ENCODE measurements around the gene GDPD5.

The GDPD5 gene

DNA sequence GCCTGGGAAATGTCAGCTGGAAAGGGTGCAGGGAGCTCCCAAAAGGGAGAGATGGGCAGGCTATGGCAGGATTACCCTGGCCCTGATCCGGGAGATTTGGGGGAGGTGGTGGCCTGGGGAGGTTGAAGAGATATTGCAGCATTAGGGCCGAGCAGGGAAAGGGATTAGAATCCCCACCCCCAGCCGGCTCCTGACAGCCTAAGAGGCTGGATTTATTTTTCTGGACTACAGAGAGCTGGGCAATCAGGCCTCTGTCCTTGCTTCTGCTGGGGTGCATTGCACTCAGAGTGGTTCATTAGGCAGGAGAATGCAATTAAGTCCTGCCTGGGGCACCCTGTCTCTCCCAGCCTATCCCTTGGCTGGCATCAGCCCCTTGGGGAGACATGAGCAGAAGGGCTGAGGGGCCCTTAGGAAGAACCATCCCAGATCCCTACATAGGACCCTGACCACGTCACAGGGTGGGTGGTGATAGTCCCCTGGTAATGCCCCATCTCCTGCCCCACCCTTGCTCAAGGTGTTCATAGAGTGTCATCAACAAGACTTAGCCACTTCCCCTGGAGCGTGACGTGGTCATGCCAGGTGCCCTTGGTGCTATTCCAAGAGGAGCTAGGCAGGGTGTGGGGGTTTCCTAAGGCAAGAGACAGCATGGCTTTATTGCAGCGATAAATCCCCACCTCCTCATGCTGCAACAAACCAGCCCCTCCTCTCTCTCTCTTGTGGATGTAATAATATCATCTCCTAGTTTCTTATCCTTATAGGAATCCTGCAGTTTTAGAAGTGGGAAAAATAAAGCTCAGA is 54.4 kb downstream of the GDPD5 start:
- no peak for DNase-seq (ENCODE audit: low read depth)

DNA sequence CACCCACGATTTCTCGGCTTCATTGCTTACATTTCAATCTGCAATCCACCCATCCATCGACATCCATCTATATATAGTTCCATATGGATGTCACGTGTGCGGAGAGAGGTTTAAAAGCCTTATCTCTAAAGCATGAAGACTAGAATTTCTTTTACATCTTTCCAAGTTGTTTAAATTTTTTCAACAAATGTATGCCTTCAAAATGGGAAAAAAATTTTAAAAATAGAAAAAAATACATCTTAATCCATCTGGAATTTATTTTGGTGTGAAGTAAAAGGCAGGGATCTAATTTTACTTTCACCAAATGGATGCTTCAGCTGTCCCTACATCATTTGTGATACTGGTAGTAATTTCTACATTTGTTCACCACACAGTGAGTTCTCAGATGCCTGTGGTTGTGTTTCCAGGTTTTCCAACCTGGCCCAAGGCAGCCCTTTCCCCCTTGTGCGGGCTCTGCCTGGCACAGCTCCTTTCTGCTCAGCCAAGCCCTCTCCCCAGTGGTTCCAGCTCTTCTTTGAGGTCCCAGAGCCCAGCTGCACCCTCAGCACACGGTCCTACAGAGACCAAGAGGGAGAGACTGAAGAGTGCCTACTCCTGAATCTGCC is 55.2 kb downstream of the GDPD5 start:
- DNase-seq (ENCODE audit: low read depth), result no peak

GRCh38 chr11:75469785-75470405 is 55.8 kb downstream of the GDPD5 start:
- DNase-seq (ENCODE audit: low read depth), result no peak

DNA sequence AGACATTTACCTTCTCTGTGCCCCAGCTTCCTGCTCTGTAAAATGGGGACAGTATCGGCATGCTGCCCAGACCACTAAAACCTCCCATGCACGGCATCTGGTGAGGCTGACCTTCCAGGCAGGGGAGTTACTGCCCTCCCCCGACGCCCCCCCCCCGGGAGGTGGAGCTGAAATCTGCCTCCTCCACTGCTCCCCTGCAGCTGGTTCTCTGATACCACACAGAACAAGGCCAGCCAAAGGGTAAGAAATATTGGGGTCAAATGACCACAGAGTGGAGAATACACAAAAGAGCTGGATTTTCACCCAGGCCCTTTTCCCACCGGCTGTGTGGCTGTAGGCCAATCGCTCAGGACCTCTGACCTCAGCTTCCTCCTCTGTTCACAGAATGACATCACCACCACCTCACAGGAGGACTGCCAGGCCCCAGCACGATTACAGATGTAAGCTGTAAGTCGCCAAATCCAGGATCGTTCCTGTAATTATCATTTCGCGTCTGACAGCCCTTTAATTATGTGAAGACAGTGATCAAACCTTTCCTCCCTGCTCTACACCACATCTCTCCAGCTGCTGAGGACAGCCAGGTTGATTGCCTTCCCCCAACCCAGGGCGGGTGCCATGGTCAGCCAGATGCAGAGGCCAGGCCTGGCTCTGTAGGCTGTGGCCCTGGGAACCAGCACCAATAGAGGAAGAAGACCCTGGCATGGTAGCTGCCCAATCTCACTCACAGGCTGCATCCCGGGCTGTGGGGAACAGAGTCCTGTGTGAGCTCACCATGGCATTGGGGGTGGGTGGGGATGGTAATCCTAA is 57.0 kb downstream of the GDPD5 start:
- DNase-seq (ENCODE audit: low read depth), result no peak

DNA sequence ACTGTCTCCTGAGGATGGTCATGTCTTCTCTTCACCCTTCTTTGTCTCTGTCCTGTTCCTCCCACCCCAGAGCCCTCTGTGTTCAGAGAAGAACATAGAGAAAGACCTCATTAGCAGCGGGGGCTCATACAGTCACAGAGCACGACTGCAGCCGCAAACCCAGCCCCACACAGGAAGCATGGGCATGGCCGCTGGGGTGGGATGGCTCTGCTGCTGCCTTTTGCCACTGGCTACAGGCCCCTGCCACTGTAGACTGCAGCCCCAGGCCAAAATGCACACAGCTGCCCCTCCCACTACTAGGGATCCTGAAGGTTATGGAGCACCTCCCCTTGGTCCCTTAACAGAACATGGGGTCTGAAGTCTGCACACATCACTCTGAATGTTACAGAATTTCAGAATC is 57.9 kb downstream of the GDPD5 start:
- DNase-seq (ENCODE audit: low read depth), result no peak

DNA sequence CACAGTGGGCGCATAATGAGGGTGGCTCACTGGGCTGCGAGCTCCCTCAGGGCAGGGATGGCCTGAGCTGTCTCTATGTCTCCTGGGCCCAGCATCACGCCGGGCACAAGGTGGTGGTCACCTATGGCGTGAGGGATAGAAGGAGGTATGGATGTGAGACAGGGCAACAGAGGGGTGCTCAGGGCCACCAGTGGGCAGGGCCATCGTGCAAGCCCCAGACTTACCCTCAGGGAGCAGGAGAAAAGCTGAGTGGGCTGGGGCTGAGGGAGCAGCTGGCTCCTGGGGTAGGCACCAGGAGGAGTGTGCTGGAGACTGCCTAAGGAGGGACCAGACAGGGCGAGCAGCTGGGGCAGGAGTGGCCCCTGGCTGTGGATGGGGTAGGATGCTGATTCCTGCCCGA is 58.4 kb downstream of the GDPD5 start:
- no peak for DNase-seq (ENCODE audit: low read depth)

- DNase-seq (ENCODE audit: low read depth), result no peak
These were observed 59.8 kb downstream of the GDPD5 start for GRCh38 chr11:75465701-75466531.

DNA sequence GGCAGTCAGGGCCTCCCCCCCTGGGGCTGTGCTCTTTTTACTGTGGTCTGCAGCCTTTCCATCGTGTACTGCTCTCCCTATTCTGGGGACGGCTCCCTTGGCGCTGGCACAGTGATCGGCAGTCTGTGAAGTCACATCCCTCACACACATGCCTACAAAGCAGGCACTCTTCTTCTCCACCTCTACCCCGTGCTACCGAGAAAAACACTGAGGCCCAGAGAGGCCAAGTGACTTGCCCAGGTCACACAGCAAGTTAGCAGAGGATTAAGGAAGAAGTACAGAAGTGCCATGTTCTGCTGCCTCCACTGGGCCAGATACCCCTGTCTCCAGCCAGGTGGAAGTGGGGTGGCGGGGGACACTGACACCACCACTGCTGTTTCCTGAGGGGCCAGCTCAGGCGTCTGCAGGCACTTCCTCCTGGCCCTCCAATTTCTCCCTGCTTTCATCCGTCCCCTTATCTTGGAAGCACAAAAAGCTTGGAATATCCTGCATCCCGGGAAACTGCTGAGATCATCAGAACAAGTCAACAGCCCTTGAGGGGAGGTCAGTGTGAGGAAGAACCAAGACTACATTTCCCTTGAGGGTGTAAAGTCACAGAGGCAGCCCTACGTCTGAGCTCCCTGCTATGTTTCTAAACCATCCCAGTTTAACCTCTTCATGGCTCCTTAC is 62.5 kb downstream of the GDPD5 start:
- DNase-seq (ENCODE audit: low read depth), result no peak

GRCh38 chr11:75462117-75462653 is 63.6 kb downstream of the GDPD5 start:
- no peak for DNase-seq (ENCODE audit: low read depth)

DNA sequence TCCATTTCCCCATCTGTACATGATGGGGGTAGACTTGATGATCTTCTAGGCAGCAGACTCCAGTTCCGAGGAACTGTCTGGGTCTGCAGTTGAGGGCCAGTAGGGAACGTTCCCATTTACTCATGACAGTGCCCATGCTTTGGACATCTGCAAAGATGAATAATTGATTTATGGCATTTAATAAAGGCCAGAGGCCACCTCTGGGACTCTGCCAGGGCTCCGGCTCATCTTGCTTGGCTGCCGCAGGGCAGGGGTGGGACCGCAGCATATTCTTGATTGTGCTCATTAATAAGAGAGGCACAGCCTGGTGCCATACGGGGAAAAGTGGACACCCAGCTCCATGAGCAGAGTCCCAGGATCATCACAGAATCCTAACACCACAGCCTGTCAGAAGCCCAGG is 64.6 kb downstream of the GDPD5 start:
- DNase-seq (ENCODE audit: low read depth), result no peak

DNA sequence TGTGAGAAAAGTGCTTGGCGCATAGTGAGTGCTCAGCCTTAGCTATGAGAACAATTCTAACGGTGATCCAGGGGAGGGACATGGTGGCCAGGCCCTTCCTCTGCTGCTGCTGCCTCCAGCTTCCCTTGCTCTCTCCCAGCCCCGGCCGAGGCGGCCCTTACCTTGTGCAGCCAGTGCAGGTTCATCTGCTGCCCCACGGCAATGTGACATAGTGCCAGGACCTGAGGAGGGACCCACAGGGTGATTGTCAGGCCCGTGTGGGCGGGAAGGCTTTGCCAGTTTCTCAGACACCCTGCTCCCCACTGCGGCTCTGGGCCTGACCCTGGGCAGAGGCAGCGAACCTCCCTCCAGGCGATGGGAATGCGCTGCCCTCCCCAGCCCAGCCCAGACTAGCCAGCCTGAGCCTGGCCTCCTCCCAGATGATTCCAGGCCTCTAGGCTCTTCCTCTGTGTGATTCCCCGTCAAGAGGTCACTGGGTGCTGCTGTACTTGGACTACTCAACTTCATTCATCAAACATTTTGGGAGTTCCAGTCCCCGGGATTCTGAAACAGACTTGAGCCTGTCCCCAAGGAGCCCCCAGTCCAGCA is 69.1 kb downstream of the GDPD5 start:
- no peak for DNase-seq (ENCODE audit: low read depth)

DNA sequence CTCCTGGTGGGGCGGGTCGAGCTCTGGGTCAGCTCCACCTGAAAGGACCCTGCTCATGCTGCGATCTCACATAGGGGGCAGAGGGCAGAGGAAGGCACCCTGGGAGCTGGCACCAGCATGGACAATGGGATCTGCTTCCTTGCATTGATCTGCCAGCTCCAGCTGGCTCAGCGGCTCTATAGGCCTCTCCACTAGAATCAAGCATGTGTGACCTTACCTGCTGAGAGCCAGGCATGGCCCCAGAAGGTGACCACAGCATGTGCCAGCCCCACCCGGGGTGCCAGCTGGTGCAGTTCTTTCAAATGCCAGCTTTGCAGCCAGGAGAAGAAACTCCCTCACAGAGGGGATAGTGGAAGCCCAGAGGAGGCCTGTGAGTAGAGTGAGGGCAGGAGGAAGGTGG is 70.8 kb downstream of the GDPD5 start:
- no peak for DNase-seq (ENCODE audit: low read depth)

DNA sequence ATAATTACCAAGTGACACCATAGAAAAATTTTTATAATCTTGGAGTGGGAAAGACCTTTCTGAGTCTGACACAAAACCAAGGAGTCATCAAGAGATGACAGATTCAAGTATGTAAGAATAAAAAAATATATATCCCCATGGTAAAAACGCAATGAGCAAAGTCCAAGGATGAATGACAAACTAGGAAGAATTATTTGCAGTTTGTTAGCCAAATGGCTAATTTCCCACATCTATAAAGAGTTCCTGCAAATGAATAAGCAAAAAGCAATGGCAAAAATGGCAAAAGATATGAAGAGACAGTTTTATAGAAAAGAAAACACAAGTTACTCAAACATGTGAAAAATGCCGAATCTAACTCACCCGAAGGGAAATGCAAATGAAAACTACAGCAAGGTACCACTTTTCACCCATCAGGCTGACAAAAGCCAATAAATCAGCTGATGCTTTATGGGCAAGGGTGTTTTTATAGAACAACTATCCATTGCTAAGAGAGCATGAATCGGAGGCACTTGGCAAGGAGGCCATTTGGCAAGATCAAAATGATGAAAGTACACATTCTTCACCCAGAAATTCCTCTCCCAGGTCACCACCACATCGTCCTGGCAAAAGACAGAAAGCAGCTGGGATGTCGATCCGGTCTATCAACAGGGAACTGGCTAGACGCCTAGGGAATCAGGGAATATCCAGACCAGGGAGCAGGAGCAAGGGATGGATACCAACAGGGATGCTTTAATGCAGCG is 71.7 kb downstream of the GDPD5 start:
- DNase-seq (ENCODE audit: low read depth), result no peak

DNA sequence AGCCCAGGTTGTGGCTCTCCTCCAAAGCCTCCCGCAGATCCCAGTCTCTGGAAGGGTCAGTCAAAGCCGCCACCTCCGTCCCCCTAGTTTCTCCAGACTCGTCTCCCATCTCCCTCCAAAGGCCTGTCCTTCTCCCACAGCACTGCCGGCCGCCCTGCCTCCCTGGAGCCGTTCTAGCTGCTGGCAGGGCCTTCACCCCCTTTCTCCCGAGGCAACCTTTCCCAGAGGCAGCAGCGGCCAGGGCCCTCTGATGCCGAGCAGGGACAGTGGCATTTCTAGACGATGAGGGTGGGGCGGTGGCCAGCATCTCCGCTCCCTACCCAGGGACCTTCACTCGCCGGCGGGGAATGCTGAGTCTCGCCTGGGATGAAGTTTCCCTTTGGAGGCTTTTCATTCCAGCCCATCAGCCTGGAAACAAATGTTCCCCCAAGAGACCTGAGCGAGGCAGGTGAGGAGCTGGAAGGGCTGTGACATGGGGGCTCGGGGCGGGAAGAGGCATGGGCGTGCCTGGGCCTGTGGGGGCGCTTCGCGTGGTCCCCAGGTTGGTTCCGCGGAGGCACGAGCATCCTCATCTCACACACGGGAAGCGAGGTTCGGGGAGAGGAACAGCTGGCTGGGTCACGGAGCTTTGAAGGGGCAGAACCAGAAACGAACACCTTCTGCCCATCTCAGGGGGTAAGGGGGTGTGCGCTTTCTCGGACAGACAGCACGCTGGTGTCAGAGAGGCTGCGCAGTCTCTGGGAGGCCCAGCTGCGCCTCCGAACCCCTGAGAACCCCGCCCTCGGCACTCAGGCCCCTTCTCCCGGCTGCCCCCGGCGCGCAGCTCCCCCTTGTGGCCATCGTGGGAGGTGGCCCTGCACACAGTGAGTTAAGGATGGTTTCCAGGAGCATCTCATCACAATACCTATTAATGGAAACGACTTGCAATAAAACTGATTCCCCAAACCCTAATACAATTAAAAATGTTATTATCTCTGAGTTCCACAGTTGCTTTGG is 74.6 kb downstream of the GDPD5 start:
- DNase-seq (ENCODE audit: low read depth), result no peak

DNA sequence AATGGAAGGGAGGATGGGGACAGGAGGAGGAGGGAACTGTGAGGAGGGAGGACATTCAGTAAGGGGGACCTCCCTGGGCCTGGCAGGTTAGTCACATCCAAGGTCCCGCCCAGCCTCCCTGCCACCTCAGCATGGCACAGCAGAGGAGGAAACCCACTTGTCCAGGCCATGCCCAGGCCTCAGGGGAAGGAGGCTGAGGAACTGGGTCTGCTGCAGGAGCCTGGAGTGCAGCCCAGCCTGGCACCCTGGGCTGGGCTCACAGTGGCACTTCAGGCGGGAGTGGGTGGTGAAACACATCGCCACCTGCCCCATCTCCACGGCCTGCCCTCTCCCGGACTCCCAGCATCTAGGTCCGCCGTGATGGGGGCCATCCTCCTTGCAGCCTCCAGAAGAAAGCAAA is 75.5 kb downstream of the GDPD5 start:
- DNase-seq (ENCODE audit: low read depth), result no peak

- no peak for DNase-seq (ENCODE audit: low read depth)
These were observed 76.0 kb downstream of the GDPD5 start for GRCh38 chr11:75449776-75450175.

GRCh38 chr11:75449271-75449670 is 76.5 kb downstream of the GDPD5 start:
- no peak for DNase-seq (ENCODE audit: low read depth)

DNA sequence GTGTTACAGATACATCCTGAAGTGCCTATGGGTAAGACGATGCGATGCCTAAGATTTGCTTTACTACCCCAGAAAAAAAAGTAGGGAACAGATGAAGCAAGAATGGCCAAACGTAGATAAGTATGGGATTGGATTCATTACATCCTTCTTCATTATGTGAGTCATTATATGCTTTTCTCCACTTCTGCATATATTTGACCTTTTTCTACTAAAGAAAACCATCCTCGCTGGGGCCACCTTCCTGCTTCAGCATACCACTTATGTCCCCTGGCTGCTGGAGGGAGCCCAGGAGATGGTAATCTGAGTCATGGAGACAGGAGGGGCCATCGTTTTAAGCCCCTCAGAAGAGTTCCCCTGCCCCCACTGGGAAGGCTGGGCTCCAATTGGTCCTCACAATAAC is 78.3 kb downstream of the GDPD5 start:
- DNase-seq (ENCODE audit: low read depth), result no peak
